DOHH2 (cell line): ENCODE results near the gene ITGA3.

Experiments
- H3F3A ChIP-seq: fragments of 200-600 bp; sonication (generic), shearing (Covaris generic); 2 replicates; pipeline ENCODE4 v1.6.0; 2016; ENCODE audit warnings: antibody characterized with exemption, mild to moderate bottlenecking; ENCODE audit not compliant: control insufficient read depth, insufficient read depth
- H3K27ac ChIP-seq: fragments of 200-600 bp; sonication (generic); 2 replicates; pipeline ENCODE4 v1.5.1; 2014; ENCODE audit warnings: low read depth, mild to moderate bottlenecking, low read length, moderate library complexity
- H3K27me3 ChIP-seq: fragments of 200-600 bp; sonication (generic); 2 replicates; pipeline ENCODE4 v1.6.1; 2014; ENCODE audit warnings: mild to moderate bottlenecking, low read length, mixed read lengths; ENCODE audit not compliant: control insufficient read depth
- H3K36me3 ChIP-seq: fragments of 200-600 bp; sonication (generic); 2 replicates; pipeline ENCODE4 v1.6.1; 2014; ENCODE audit warnings: mild to moderate bottlenecking, low read length, moderate library complexity, mixed read lengths; ENCODE audit not compliant: control insufficient read depth
- H3K4me1 ChIP-seq: fragments of 200-600 bp; sonication (generic); 2 replicates; pipeline ENCODE4 v1.6.1; 2014; ENCODE audit warnings: mild to moderate bottlenecking, low read length, mixed read lengths; ENCODE audit not compliant: control insufficient read depth
- H3K4me2 ChIP-seq: fragments of 200-600 bp; sonication (generic); 2 replicates; pipeline ENCODE4 v1.6.0; 2014; ENCODE audit warnings: mild to moderate bottlenecking, low read length, moderate library complexity
- H3K4me3 ChIP-seq: fragments of 200-600 bp; sonication (generic); 2 replicates; pipeline ENCODE4 v1.5.1; 2014; ENCODE audit warnings: mild to moderate bottlenecking, low read length, mixed read lengths
- H3K79me2 ChIP-seq: fragments of 200-600 bp; sonication (generic); 2 replicates; pipeline ENCODE4 v1.6.1; 2014; ENCODE audit warnings: mild to moderate bottlenecking, low read length, mixed read lengths; ENCODE audit not compliant: control insufficient read depth
- H3K9me2 ChIP-seq: fragments of 200-600 bp; sonication (generic); replicated peaks from 2 replicates; pipeline ENCODE4 v1.6.1; 2014; ENCODE audit warnings: mild to moderate bottlenecking, low read length, mixed read lengths; ENCODE audit not compliant: control insufficient read depth
- H3K9me3 ChIP-seq: fragments of 200-600 bp; sonication (generic); 2 replicates; pipeline ENCODE4 v1.6.1; 2014; ENCODE audit warnings: antibody characterized with exemption, low read length, mixed read lengths; ENCODE audit not compliant: control insufficient read depth, insufficient read depth
- H4K20me1 ChIP-seq: fragments of 200-600 bp; sonication (generic); 2 replicates; pipeline ENCODE4 v1.6.0; 2014; ENCODE audit warnings: low read depth, mild to moderate bottlenecking, antibody characterized with exemption, low read length, moderate library complexity; ENCODE audit not compliant: control insufficient read depth, insufficient read depth
- CTCF ChIP-seq: fragments of 200-600 bp; sonication (generic); IDR thresholded peaks from one replicate; pipeline ENCODE4 v1.5.1; 2014; ENCODE audit warnings: antibody characterized with exemption, mild to moderate bottlenecking, low read depth, low read length; ENCODE audit not compliant: poor library complexity, severe bottlenecking
- EZH2phosphoT487 ChIP-seq: fragments of 200-600 bp; sonication (generic); IDR thresholded peaks from 2 replicates; pipeline ENCODE4 v1.6.1; 2017; ENCODE audit warnings: borderline replicate concordance, mild to moderate bottlenecking, antibody characterized with exemption, low read length, moderate library complexity, mixed read lengths

Gene ITGA3

GRCh38 chr17:50099003-50099402, 43.1 kb downstream of the ITGA3 start:
- H3K79me2 ChIP-seq = peaks cover 5% of the 10 kb centered on the region
- H3K9me2 ChIP-seq = no peaks in the 10 kb centered on the region
- no peaks in the 10 kb centered on the region for H3K9me3 ChIP-seq
- TF ChIP-seq CTCF (no peak), EZH2phosphoT487 (no peak)
- no peak overlapping the region for H3K4me3 ChIP-seq
- H3K36me3 ChIP-seq = no peaks in the 10 kb centered on the region
- H3F3A ChIP-seq = no peaks in the 10 kb centered on the region
- H3K4me1 ChIP-seq = peaks cover 18% of the 10 kb centered on the region
- H4K20me1 ChIP-seq = no peaks in the 10 kb centered on the region
- no peaks in the 10 kb centered on the region for H3K27me3 ChIP-seq
- H3K4me2 ChIP-seq = no peak overlapping the region
- H3K27ac ChIP-seq = no peak overlapping the region

GRCh38 chr17:50100480-50100883, 44.6 kb downstream of the ITGA3 start:
- H3K36me3 ChIP-seq = no peaks in the 10 kb centered on the region
- H3K27me3 ChIP-seq = no peaks in the 10 kb centered on the region
- no peak overlapping the region for H3K4me2 ChIP-seq
- no peaks in the 10 kb centered on the region for H3K9me2 ChIP-seq
- no peaks in the 10 kb centered on the region for H3K9me3 ChIP-seq
- H4K20me1 ChIP-seq = no peaks in the 10 kb centered on the region
- H3K79me2 ChIP-seq = peaks cover 5% of the 10 kb centered on the region
- no peak overlapping the region for H3K4me3 ChIP-seq
- H3K4me1 ChIP-seq = peaks cover 9% of the 10 kb centered on the region
- no peaks in the 10 kb centered on the region for H3F3A ChIP-seq
- TF ChIP-seq EZH2phosphoT487 = no peak
- TF ChIP-seq CTCF = no peak
- H3K27ac ChIP-seq = no peak overlapping the region

- no peak overlapping the region for H3K4me2 ChIP-seq
- peaks cover 4% of the 10 kb centered on the region for H3K4me1 ChIP-seq
- TF ChIP-seq EZH2phosphoT487 = no peak
- TF ChIP-seq CTCF = no peak
- H3K27ac ChIP-seq = no peak overlapping the region
- peaks cover 1% of the 10 kb centered on the region; the same call in 1 of the 2 replicates for H3K79me2 ChIP-seq
- H4K20me1 ChIP-seq = no peaks in the 10 kb centered on the region
- H3K9me3 ChIP-seq = no peaks in the 10 kb centered on the region
- no peaks in the 10 kb centered on the region for H3K9me2 ChIP-seq
- H3F3A ChIP-seq = no peaks in the 10 kb centered on the region
- H3K4me3 ChIP-seq = no peak overlapping the region
- H3K27me3 ChIP-seq = no peaks in the 10 kb centered on the region
- H3K36me3 ChIP-seq = no peaks in the 10 kb centered on the region
These were observed 45.0 kb downstream of the ITGA3 start for GRCh38 chr17:50100921-50101345.
